Activated CD4-positive, alpha-beta T cell treated with anti-CD3 and anti-CD28 coated beads for 36 hours (primary cell): ENCODE results near the gene MYCN. TPM values are rescaled to one million over a fixed set of nuclear protein-coding genes. Genes with fewer than 3 reads are reported as not detected.
A peak's percentile ranks its signal among the peaks of the same experiment; 100 is the strongest.

Source experiments
- ATAC-seq: fragments of 200-7000 bp; cut with Tn5 transposase; one replicate; pipeline ENCODE4 v1.10.0; 2021; ENCODE audit warnings: mild to moderate bottlenecking, moderate library complexity
- CTCF ChIA-PET: fragments of 350-600 bp; sonication (Branson Sonifier 250); formaldehyde crosslinking; loops from one replicate; lab custom pipeline; 2021; ENCODE audit warnings: antibody characterized with exemption; lab: Charles Lee
- POLR2A ChIA-PET: fragments of 350-600 bp; sonication (Branson Sonifier 250); formaldehyde crosslinking; loops from one replicate; lab custom pipeline; 2021; ENCODE audit warnings: antibody characterized with exemption, inconsistent platforms; lab: Charles Lee
- DNase-seq: peaks from one replicate; pipeline ENCODE4 v3.0.0-alpha.2; 2020
- H3K27ac Mint-ChIP-seq: one replicate; pipeline ENCODE4 v1.8.0; 2021; ENCODE audit warnings: mixed read lengths
- H3K27me3 Mint-ChIP-seq: one replicate; pipeline ENCODE4 v1.8.0; 2021; ENCODE audit warnings: mixed read lengths
- H3K36me3 Mint-ChIP-seq: one replicate; pipeline ENCODE4 v1.8.0; 2021; ENCODE audit warnings: low read depth, mixed read lengths
- H3K4me1 Mint-ChIP-seq: one replicate; pipeline ENCODE4 v1.8.0; 2021; ENCODE audit warnings: mixed read lengths
- H3K4me3 Mint-ChIP-seq: one replicate; pipeline ENCODE4 v1.8.0; 2021; ENCODE audit warnings: mild to moderate bottlenecking, moderate library complexity, mixed read lengths
- H3K9me3 Mint-ChIP-seq: one replicate; pipeline ENCODE4 v1.8.0; 2021; ENCODE audit warnings: low read depth, mixed read lengths
- intact Hi-C, 2 experiments: fragments of 100-400 bp; cut with DNase I in 1 of 2; cut with micrococcal nuclease in 1 of 2; formaldehyde crosslinking; loops; one replicate each; pipeline versions ENCODE4 v1.14.2 to v1.15.1; 2022 to 2024; cut with DNase I, micrococcal nuclease
- total RNA-seq, 2 experiments: library from RNA; stranded (reverse); gene quantifications; one replicate each; pipeline ENCODE4 v1.2.3, GENCODE V29; 2021

The MYCN gene
- total RNA-seq, 2 experiments from 2014 or later: 0.18 to 0.28 TPM

GRCh38 chr2:15940661-15941480 lies 521 bp downstream of the MYCN start:
- Mint-ChIP-seq H3K4me1 (peaks cover 25% of the 10 kb centered on the region), H3K4me3 (peak overlapping the region; percentile 52), H3K27me3 (peaks cover 38% of the 10 kb centered on the region), H3K36me3 (no peaks in the 10 kb centered on the region), H3K9me3 (no peaks in the 10 kb centered on the region), H3K27ac (no peak overlapping the region)
- CTCF ChIA-PET: interaction anchor here (0.6 to 2.3 kb wide), 4 partner anchors 8 to 342 kb away, joined by 3 to 26 read pairs (median 4); no protein-coding TSS in a partner anchor
- ATAC-seq (peak; percentile 5), DNase-seq (peak; percentile 26)
- POLR2A ChIA-PET: no interaction called here
- intact Hi-C loops: loop anchor here (1.0 to 10.0 kb wide), 7 partner anchors 74 to 668 kb away; no protein-coding TSS in a partner anchor

DNA sequence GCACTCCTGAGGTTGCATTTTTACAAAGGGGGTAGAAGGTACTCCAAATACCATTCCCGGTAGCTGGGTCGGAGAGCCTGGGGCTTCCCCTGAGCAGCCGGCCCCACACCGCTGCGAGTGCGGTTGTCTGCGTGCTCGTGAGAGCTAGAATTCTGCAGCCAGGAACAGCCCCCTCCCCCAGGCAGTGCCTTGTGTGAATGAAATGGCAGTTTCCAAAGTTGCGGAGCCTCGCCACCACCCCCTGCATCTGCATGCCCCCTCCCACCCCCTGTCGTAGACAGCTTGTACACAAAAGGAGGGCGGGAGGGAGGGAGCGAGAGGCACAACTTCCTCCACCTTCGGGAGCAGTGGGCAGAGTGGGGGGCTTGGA lies 1.1 kb downstream of the MYCN start:
- POLR2A ChIA-PET: no interaction called here
- no peak for ATAC-seq
- CTCF ChIA-PET: interaction anchor here (0.8 to 1.2 kb wide), 2 partner anchors 8 to 24 kb away, joined by 3 to 4 read pairs; no protein-coding TSS in a partner anchor

GRCh38 chr2:15941871-15942710 lies 1.7 kb downstream of the MYCN start:
- CTCF ChIA-PET: interaction anchor here (0.5 to 1.2 kb wide), 4 partner anchors 9 to 483 kb away, joined by 3 to 4 read pairs (median 4); no protein-coding TSS in a partner anchor
- POLR2A ChIA-PET: no interaction called here
- intact Hi-C loops: loop anchor here (2.0 to 10.0 kb wide), 7 partner anchors 27 to 667 kb away; no protein-coding TSS in a partner anchor
- Mint-ChIP-seq H3K9me3 (no peaks in the 10 kb centered on the region), H3K4me3 (peak overlapping the region; percentile 54), H3K27ac (no peak overlapping the region), H3K4me1 (peaks cover 25% of the 10 kb centered on the region), H3K27me3 (peaks cover 38% of the 10 kb centered on the region), H3K36me3 (no peaks in the 10 kb centered on the region)
- DNase-seq (peak; percentile 30), ATAC-seq (peak; percentile 5)

More for the DNA sequence above, 1.1 kb downstream of the MYCN start:
- peak; percentile 34 for DNase-seq
- H3K36me3 Mint-ChIP-seq: no peaks in the 10 kb centered on the region
- intact Hi-C loops: loop anchor here (2.0 to 10.0 kb wide), 6 partner anchors 73 to 667 kb away; no protein-coding TSS in a partner anchor
- H3K4me1 Mint-ChIP-seq: peaks cover 25% of the 10 kb centered on the region
- H3K4me3 Mint-ChIP-seq: peak overlapping the region; percentile 52
- H3K27me3 Mint-ChIP-seq: peaks cover 38% of the 10 kb centered on the region
- H3K27ac Mint-ChIP-seq: no peak overlapping the region
- no peaks in the 10 kb centered on the region for H3K9me3 Mint-ChIP-seq

GRCh38 chr2:15942711-15943345 lies 2.5 kb downstream of the MYCN start:
- Mint-ChIP-seq H3K4me3 (peak overlapping the region; percentile 43), H3K27ac (no peak overlapping the region), H3K27me3 (peaks cover 33% of the 10 kb centered on the region), H3K4me1 (peaks cover 25% of the 10 kb centered on the region), H3K36me3 (no peaks in the 10 kb centered on the region), H3K9me3 (no peaks in the 10 kb centered on the region)
- ChIA-PET CTCF (interaction anchor here (0.5 to 1.2 kb wide), 4 partner anchors 11 to 483 kb away, joined by 3 to 4 read pairs (median 4); no protein-coding TSS in a partner anchor), POLR2A (interaction anchor here (0.7 kb wide), 1 partner anchor 784 kb away, joined by 4 read pairs; no protein-coding TSS in a partner anchor)
- intact Hi-C loops: loop anchor here (2.0 to 10.0 kb wide), 5 partner anchors 26 to 564 kb away; no protein-coding TSS in a partner anchor
- no peak for DNase-seq
- ATAC-seq: no peak

GRCh38 chr2:15943378-15944280 lies 3.3 kb downstream of the MYCN start:
- DNase-seq: peak; percentile 50
- no peak for ATAC-seq
- Mint-ChIP-seq H3K4me1 (peaks cover 25% of the 10 kb centered on the region), H3K27me3 (peaks cover 29% of the 10 kb centered on the region), H3K27ac (no peak overlapping the region), H3K36me3 (no peaks in the 10 kb centered on the region), H3K4me3 (peak overlapping the region; percentile 43), H3K9me3 (no peaks in the 10 kb centered on the region)
- CTCF ChIA-PET: interaction anchor here (0.7 to 1.2 kb wide), 5 partner anchors 22 to 1807 kb away, joined by 3 to 4 read pairs (median 3); no protein-coding TSS in a partner anchor
- POLR2A ChIA-PET: interaction anchor here (0.7 kb wide), 1 partner anchor 783 kb away, joined by 4 read pairs; no protein-coding TSS in a partner anchor
- intact Hi-C loops: loop anchor here (2.0 to 10.0 kb wide), 5 partner anchors 25 to 564 kb away; no protein-coding TSS in a partner anchor

DNA sequence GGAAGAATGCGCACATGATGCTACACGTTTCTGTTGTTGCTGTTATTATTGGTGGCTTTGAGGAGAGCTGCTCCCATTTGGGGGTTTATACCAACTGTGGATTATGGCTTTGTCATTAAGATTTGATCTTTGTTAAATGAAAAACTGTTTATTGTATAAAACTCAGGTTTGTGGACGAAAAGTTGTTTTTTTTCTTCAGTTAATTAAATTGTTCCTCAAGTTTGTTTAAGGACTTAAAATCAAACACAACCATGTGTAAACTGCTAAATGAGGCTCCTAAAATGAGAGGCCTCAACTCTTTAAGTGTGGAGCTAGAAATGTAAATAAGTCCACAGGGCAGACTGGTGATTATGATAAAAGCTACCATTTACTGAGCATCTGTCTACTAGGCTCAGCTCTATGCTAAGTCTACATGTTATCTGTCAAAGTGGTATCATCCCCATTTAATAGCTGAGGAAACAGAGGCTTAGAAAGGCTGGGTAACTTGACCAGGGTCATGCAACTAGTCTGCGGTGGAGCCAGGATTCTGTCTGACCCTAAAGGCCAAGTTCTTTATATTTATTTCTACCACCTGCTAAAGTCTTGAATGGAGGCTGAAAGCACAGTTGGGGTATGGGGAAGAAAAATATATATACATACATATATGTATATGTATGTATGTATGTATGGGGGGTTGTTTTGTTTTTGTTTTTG lies 4.1 kb downstream of the MYCN start:
- Mint-ChIP-seq H3K27ac (no peak overlapping the region), H3K27me3 (peaks cover 22% of the 10 kb centered on the region), H3K9me3 (no peaks in the 10 kb centered on the region), H3K4me3 (no peak overlapping the region), H3K36me3 (no peaks in the 10 kb centered on the region), H3K4me1 (peaks cover 25% of the 10 kb centered on the region)
- intact Hi-C loops: loop anchor here (5.0 to 10.0 kb wide), 4 partner anchors 70 to 563 kb away; no protein-coding TSS in a partner anchor
- ATAC-seq (no peak), DNase-seq (no peak)
- CTCF ChIA-PET: interaction anchor here (0.7 to 1.2 kb wide), 4 partner anchors 21 to 1806 kb away, joined by 3 read pairs; no protein-coding TSS in a partner anchor
- POLR2A ChIA-PET: no interaction called here

GRCh38 chr2:15945909-15946705 lies 5.8 kb downstream of the MYCN start:
- CTCF ChIA-PET: no interaction called here
- intact Hi-C loops: loop anchor here in 1 of 2 experiments (10.0 kb wide), 1 partner anchor 69 kb away; no protein-coding TSS in a partner anchor
- POLR2A ChIA-PET: no interaction called here
- no peak overlapping the region for H3K27ac Mint-ChIP-seq
- ATAC-seq (no peak), DNase-seq (no peak)
- no peak overlapping the region for H3K4me3 Mint-ChIP-seq
- H3K27me3 Mint-ChIP-seq: peaks cover 15% of the 10 kb centered on the region
- no peaks in the 10 kb centered on the region for H3K36me3 Mint-ChIP-seq
- H3K4me1 Mint-ChIP-seq: peaks cover 19% of the 10 kb centered on the region
- H3K9me3 Mint-ChIP-seq: no peaks in the 10 kb centered on the region

- Mint-ChIP-seq H3K4me1 (peaks cover 15% of the 10 kb centered on the region), H3K27me3 (peaks cover 13% of the 10 kb centered on the region), H3K27ac (no peak overlapping the region), H3K9me3 (no peaks in the 10 kb centered on the region), H3K4me3 (no peak overlapping the region), H3K36me3 (no peaks in the 10 kb centered on the region)
- DNase-seq: no peak
- intact Hi-C loops: loop anchor here in 1 of 2 experiments (10.0 kb wide), 1 partner anchor 68 kb away; no protein-coding TSS in a partner anchor
- ChIA-PET CTCF (no interaction called here), POLR2A (no interaction called here)
- ATAC-seq: no peak
Measured at GRCh38 chr2:15946983-15947382, 6.6 kb downstream of the MYCN start.

DNA sequence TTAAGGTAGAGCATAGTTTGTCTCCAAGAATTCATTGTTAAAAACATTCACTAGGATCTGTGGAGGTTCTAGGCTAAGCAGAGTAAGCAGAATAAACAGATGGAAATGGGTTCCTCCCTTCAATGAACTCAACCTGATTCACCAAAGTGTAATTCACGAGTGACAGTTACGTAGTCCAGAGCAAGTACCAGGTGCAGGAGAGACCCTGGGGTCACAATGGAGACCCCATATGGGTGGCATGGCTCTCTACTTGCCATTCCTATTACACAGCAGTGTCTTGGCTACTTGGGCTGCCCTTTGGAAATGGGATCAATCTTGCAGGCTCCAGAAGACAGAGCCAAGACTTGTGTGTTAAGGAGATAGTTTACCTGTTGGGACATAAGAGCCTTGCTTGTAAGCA lies 7.1 kb downstream of the MYCN start:
- intact Hi-C loops: loop anchor here in 1 of 2 experiments (10.0 kb wide), 1 partner anchor 67 kb away; no protein-coding TSS in a partner anchor
- CTCF ChIA-PET: no interaction called here
- no peak overlapping the region for H3K4me3 Mint-ChIP-seq
- POLR2A ChIA-PET: no interaction called here
- no peaks in the 10 kb centered on the region for H3K9me3 Mint-ChIP-seq
- ATAC-seq (no peak), DNase-seq (no peak)
- H3K4me1 Mint-ChIP-seq: peaks cover 15% of the 10 kb centered on the region
- H3K27me3 Mint-ChIP-seq: peaks cover 13% of the 10 kb centered on the region
- no peaks in the 10 kb centered on the region for H3K36me3 Mint-ChIP-seq
- H3K27ac Mint-ChIP-seq: no peak overlapping the region
